Measurements from ENCODE around the gene TAF12. TPM values are rescaled to one million over a fixed set of nuclear protein-coding genes. Genes with fewer than 3 reads are reported as not detected.

Gene TAF12
- total and polyA plus RNA-seq, 2 of the 4 experiments (the other 2 are of a cell fraction) = 28.8 to 31.7 TPM

GRCh38 chr1:28631713-28632112, 11.2 kb downstream of the TAF12 start:
- TF ChIP-seq ELK1 (IDR thresholded peaks at IDR 0.05; ENCODE audit: borderline replicate concordance, low read depth, low read length) = no peak
- 0 out of 2 replicates have a peak, but pooled peaks have one; percentile 21 for TF ChIP-seq NFE2L2 (IDR thresholded peaks at IDR 0.05; ENCODE audit: low read depth, low read length)
- no peak overlapping the region for H2BK15ac ChIP-seq (ENCODE audit: low read depth, low read length)
- no peak overlapping the region for H2AK9ac ChIP-seq (replicated peaks; ENCODE audit: low read depth, low read length, poor library complexity)
- intact Hi-C loops (cut with micrococcal nuclease) (no loop called here), dilution Hi-C loops (cut with HindIII; ENCODE audit: low sequenced_read_pairs, unreplicated experiment) (no loop called here), in situ Hi-C loops (cut with MboI; ENCODE audit: low sequenced_read_pairs) (no loop called here)
- no peak overlapping the region for H3K27ac ChIP-seq (ENCODE audit: insufficient read depth, low read length)
- H3K9me1 ChIP-seq (ENCODE audit: insufficient read depth, low read length) = no peaks in the 10 kb centered on the region
- no peak overlapping the region for H4K91ac ChIP-seq (ENCODE audit: insufficient read depth, low read depth, low read length)
- H3K4me2 ChIP-seq (ENCODE audit: low read depth, low read length) = no peak overlapping the region
- H3K79me1 ChIP-seq (ENCODE audit: low read depth in 1 of 2, low read length in 2 of 2) = peaks cover 9 to 22% of the 10 kb centered on the region in 2 experiments
- no peak overlapping the region for H3K4me3 ChIP-seq (ENCODE audit: insufficient read depth, low read depth, low read length)
- H4K5ac ChIP-seq (ENCODE audit: low read depth, low read length) = no peak overlapping the region
- no peaks in the 10 kb centered on the region for H3K4me1 ChIP-seq (ENCODE audit: control insufficient read depth, insufficient read depth, low read length)
- H3K9ac ChIP-seq (ENCODE audit: low read depth, low read length) = no peak overlapping the region
- H3K56ac ChIP-seq (ENCODE audit: extremely low read depth, insufficient read depth, low read length) = no peak overlapping the region
- no peak overlapping the region for H2BK20ac ChIP-seq (ENCODE audit: low read depth, low read length)
- 0 out of 2 replicates have a peak, but pooled peaks cover 2% of the 10 kb centered on the region for H3K36me3 ChIP-seq (ENCODE audit: control insufficient read depth, insufficient read depth, low read length)
- H3K23ac ChIP-seq (ENCODE audit: low read depth, low read length) = no peak overlapping the region
- POLR2A ChIA-PET (ENCODE audit: unreplicated experiment) = no interaction called here
- ATAC-seq (ENCODE audit: low read depth) (no peak), DNase-seq (no peak)
- no peak overlapping the region for H2AFZ ChIP-seq (replicated peaks; ENCODE audit: low read length, poor library complexity)
- BruUV-seq (replicated peaks) = no TSS peak
- H2BK120ac ChIP-seq (ENCODE audit: low read depth, low read length) = no peak overlapping the region
- no peak overlapping the region for H3K4ac ChIP-seq (ENCODE audit: low read depth, low read length)
- no peaks in the 10 kb centered on the region for H3K9me3 ChIP-seq (ENCODE audit: control insufficient read depth, insufficient read depth, low read length)
- WGBS, 2 experiments (ENCODE audit: extremely low coverage in 2 of 2, insufficient read length in 1 of 2) = no CpG with 5 or more reads among the region's 1 CpG
- H4K8ac ChIP-seq (ENCODE audit: low read depth in 2 of 2, low read length in 2 of 2) = no peak overlapping the region
- CTCF ChIA-PET = interaction anchor here (0.6 kb wide), 1 partner anchor 12 kb away, joined by 3 read pairs; no protein-coding TSS in a partner anchor
- no peak overlapping the region for H3K14ac ChIP-seq (replicated peaks; ENCODE audit: low read depth, low read length)
- H4K20me1 ChIP-seq (ENCODE audit: insufficient read depth, low read length) = no peaks in the 10 kb centered on the region
- H2BK5ac ChIP-seq (ENCODE audit: low read depth, low read length, poor library complexity, severe bottlenecking) = no peak overlapping the region
- no peak overlapping the region for H2AK5ac ChIP-seq (ENCODE audit: low read depth, low read length)
- H3K18ac ChIP-seq (ENCODE audit: low read depth, low read length) = no peak overlapping the region
- no peaks in the 10 kb centered on the region for H3K27me3 ChIP-seq (ENCODE audit: control insufficient read depth, insufficient read depth, low read length)

Measured in IMR-90 (cell line).